Measurements from ENCODE around the gene SOCS2. TPM values are rescaled to one million over a fixed set of nuclear protein-coding genes. Genes with fewer than 3 reads are reported as not detected.

SOCS2 gene
- total RNA-seq, 1 experiment from 2014 or later = 15.2 TPM

- TF ChIP-seq, protein P1, sequence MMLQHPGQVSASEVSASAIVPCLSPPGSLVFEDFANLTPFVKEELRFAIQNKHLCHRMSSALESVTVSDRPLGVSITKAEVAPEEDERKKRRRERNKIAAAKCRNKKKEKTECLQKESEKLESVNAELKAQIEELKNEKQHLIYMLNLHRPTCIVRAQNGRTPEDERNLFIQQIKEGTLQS (IDR thresholded peaks at IDR 0.05) = no peak
Measured at GRCh38 chr12:93603762-93604161, 31.3 kb downstream of the SOCS2 start (continued).

DNA sequence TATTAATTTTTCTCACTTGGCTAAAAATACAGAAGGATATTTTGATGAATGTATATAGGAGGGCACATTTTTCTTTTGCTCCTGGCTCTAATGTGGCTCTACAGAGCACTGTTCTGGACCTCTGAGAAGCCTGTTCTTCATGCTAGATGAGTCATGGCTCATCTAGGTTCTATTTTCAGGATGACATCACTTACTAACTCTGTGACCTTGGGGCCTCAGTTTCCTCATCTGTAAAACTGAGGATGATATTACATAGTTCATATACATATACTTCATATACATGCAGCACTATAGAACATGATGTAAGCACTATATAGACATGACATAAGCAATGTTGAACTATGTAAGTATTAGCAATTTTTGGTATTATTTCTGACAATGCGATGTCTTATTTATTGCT is 35.8 kb downstream of the SOCS2 start:
- Histone ChIP-seq H2AFZ (ENCODE audit: low read depth, low read length, poor library complexity, severe bottlenecking) (no peak overlapping the region), H3K4me2 (ENCODE audit: low read length) (no peak overlapping the region), H3K79me2 (ENCODE audit: insufficient read depth, low read length) (no peaks in the 10 kb centered on the region), H3K27ac (ENCODE audit: low read depth, low read length) (no peak overlapping the region), H3K9me2 (ENCODE audit: insufficient read depth) (no peaks in the 10 kb centered on the region), H3K9ac (ENCODE audit: low read length) (no peak overlapping the region), H3K4me1 (ENCODE audit: control insufficient read depth in 1 of 2, insufficient read depth in 2 of 2, low read length in 2 of 2) (no peaks in the 10 kb centered on the region), H3K9me3 (ENCODE audit: control insufficient read depth in 1 of 2, insufficient read depth in 1 of 2, low read depth in 1 of 2, low read length in 2 of 2) (no peaks in the 10 kb centered on the region), H3K27me3 (ENCODE audit: insufficient read depth, low read length) (no peaks in the 10 kb centered on the region), H4K20me1 (ENCODE audit: insufficient read depth) (no peaks in the 10 kb centered on the region), H3K36me3 (ENCODE audit: control insufficient read depth in 1 of 2, insufficient read depth in 2 of 2, low read length in 2 of 2) (no peaks in the 10 kb centered on the region), H3K4me3 (replicated peaks in 1 of 2; ENCODE audit: low read depth in 1 of 2, low read length in 2 of 2) (no peak overlapping the region)
- TF ChIP-seq, protein P2, sequence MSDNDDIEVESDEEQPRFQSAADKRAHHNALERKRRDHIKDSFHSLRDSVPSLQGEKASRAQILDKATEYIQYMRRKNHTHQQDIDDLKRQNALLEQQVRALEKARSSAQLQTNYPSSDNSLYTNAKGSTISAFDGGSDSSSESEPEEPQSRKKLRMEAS (IDR thresholded peaks at IDR 0.05) = no peak
- TF ChIP-seq CBX3 (IDR thresholded peaks at IDR 0.05; ENCODE audit: low read depth) (no peak), JUND (IDR thresholded peaks at IDR 0.05) (no peak), EZH2 (IDR thresholded peaks at IDR 0.05) (no peak)
- TF ChIP-seq, protein P3, sequence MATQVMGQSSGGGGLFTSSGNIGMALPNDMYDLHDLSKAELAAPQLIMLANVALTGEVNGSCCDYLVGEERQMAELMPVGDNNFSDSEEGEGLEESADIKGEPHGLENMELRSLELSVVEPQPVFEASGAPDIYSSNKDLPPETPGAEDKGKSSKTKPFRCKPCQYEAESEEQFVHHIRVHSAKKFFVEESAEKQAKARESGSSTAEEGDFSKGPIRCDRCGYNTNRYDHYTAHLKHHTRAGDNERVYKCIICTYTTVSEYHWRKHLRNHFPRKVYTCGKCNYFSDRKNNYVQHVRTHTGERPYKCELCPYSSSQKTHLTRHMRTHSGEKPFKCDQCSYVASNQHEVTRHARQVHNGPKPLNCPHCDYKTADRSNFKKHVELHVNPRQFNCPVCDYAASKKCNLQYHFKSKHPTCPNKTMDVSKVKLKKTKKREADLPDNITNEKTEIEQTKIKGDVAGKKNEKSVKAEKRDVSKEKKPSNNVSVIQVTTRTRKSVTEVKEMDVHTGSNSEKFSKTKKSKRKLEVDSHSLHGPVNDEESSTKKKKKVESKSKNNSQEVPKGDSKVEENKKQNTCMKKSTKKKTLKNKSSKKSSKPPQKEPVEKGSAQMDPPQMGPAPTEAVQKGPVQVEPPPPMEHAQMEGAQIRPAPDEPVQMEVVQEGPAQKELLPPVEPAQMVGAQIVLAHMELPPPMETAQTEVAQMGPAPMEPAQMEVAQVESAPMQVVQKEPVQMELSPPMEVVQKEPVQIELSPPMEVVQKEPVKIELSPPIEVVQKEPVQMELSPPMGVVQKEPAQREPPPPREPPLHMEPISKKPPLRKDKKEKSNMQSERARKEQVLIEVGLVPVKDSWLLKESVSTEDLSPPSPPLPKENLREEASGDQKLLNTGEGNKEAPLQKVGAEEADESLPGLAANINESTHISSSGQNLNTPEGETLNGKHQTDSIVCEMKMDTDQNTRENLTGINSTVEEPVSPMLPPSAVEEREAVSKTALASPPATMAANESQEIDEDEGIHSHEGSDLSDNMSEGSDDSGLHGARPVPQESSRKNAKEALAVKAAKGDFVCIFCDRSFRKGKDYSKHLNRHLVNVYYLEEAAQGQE (IDR thresholded peaks at IDR 0.05; ENCODE audit: low read depth) = no peak
- ChIA-PET POLR2A (no interaction called here), RAD21 (ENCODE audit: low non-redundant PET in 1 of 2, low total read pairs in 2 of 2, uncharacterized antibody in 2 of 2, unreplicated experiment in 2 of 2) (no interaction called here), CTCF (no interaction called here)
- intact Hi-C loops (cut with micrococcal nuclease) = no loop called here
- DNase-seq (ENCODE audit: low read depth, low spot score) (no peak), ATAC-seq (no peak)
- BruUV-seq (replicated peaks) = no TSS peak

All from HCT116 (cell line).